NCI-H128 (cell line): ENCODE data around the gene ARL6IP1.

Experiments
- DNase-seq: peaks from one replicate; lab custom pipeline; 2025; ENCODE audit not compliant: unreplicated experiment; lab: John Stamatoyannopoulos, UW

ARL6IP1 gene

GRCh38 chr16:18801145-18801972 is at the start of gene ARL6IP1:
Gene ARL6IP1, minus strand, starts transcription at chr16:18801549. Its CDS starts 83 bp downstream, at chr16:18801466.
- DNase-seq: peak; percentile 97

- no peak for DNase-seq
Observed at GRCh38 chr16:18846416-18846815, 45.1 kb upstream of the ARL6IP1 start.

GRCh38 chr16:18842565-18842964 is 41.2 kb upstream of the ARL6IP1 start:
- no peak for DNase-seq

- DNase-seq: no peak
Observed at GRCh38 chr16:18841833-18842525, 40.6 kb upstream of the ARL6IP1 start.

GRCh38 chr16:18839555-18839954 is 38.2 kb upstream of the ARL6IP1 start:
- DNase-seq: no peak

- no peak for DNase-seq
Observed at GRCh38 chr16:18836702-18837101, 35.4 kb upstream of the ARL6IP1 start.

GRCh38 chr16:18834864-18835263 is 33.5 kb upstream of the ARL6IP1 start:
- DNase-seq: no peak

GRCh38 chr16:18833707-18834505 is 32.6 kb upstream of the ARL6IP1 start:
- DNase-seq: no peak

- no peak for DNase-seq
Observed at GRCh38 chr16:18832613-18833012, 31.3 kb upstream of the ARL6IP1 start.

- DNase-seq: no peak
Observed at GRCh38 chr16:18832006-18832405, 30.7 kb upstream of the ARL6IP1 start.

- DNase-seq: no peak
Observed at GRCh38 chr16:18829251-18829650, 27.9 kb upstream of the ARL6IP1 start.

- DNase-seq: no peak
Observed at GRCh38 chr16:18827890-18828289, 26.5 kb upstream of the ARL6IP1 start.

GRCh38 chr16:18816286-18816685 is 14.9 kb upstream of the ARL6IP1 start:
- no peak for DNase-seq

- DNase-seq: no peak
Observed at GRCh38 chr16:18811925-18812324, 10.6 kb upstream of the ARL6IP1 start.

- no peak for DNase-seq
Observed at GRCh38 chr16:18809165-18809564, 7.8 kb upstream of the ARL6IP1 start.

- DNase-seq: no peak
Observed at GRCh38 chr16:18805257-18805773, 4.0 kb upstream of the ARL6IP1 start.

GRCh38 chr16:18804540-18804939 is 3.2 kb upstream of the ARL6IP1 start:
- DNase-seq: no peak

- DNase-seq: no peak
Observed at GRCh38 chr16:18803569-18804462, 2.5 kb upstream of the ARL6IP1 start.

- DNase-seq: no peak
Observed at GRCh38 chr16:18802767-18803343, 1.5 kb upstream of the ARL6IP1 start.

- DNase-seq: no peak
Observed at GRCh38 chr16:18800775-18801144, 589 bp downstream of the ARL6IP1 start.
